MM.1S (cell line): ENCODE measurements around the gene MAPK12.

Experiments used
- DNase-seq: peaks from one replicate; pipeline ENCODE4 v3.0.0-alpha.2; 2015
- H2AFZ ChIP-seq: fragments of 300-600 bp; sonication (generic); 2 replicates; pipeline ENCODE4 v1.6.0; 2016; ENCODE audit warnings: antibody characterized with exemption, low read length
- H3F3A ChIP-seq: fragments of 300-600 bp; sonication (generic); 2 replicates; pipeline ENCODE4 v1.6.1; 2016; ENCODE audit warnings: mild to moderate bottlenecking, antibody characterized with exemption, low read length, moderate library complexity, mixed read lengths; ENCODE audit not compliant: insufficient read depth
- H3K27ac ChIP-seq: fragments of 300-600 bp; sonication (generic); 2 replicates; pipeline ENCODE4 v1.5.1; 2016; ENCODE audit warnings: mild to moderate bottlenecking, low read length
- H3K27me3 ChIP-seq: fragments of 300-600 bp; sonication (generic); replicated peaks from 2 replicates; pipeline ENCODE4 v1.6.0; 2016; ENCODE audit warnings: low read length; ENCODE audit not compliant: insufficient read depth
- H3K36me3 ChIP-seq: fragments of 300-600 bp; sonication (generic); replicated peaks from 2 replicates; pipeline ENCODE4 v1.6.1; 2016; ENCODE audit warnings: mild to moderate bottlenecking, low read length, mixed read lengths; ENCODE audit not compliant: insufficient read depth
- H3K4me1 ChIP-seq: fragments of 300-600 bp; sonication (generic); 2 replicates; pipeline ENCODE4 v1.6.1; 2016; ENCODE audit warnings: low read length, mixed read lengths
- H3K4me2 ChIP-seq: fragments of 300-600 bp; sonication (generic); 2 replicates; pipeline ENCODE4 v1.6.0; 2016; ENCODE audit warnings: low read depth, low read length
- H3K4me3 ChIP-seq: fragments of 300-600 bp; sonication (generic); 2 replicates; pipeline ENCODE4 v1.5.1; 2016; ENCODE audit warnings: low read length, mixed read lengths
- H3K79me2 ChIP-seq: fragments of 300-600 bp; sonication (generic); 2 replicates; pipeline ENCODE4 v1.6.1; 2016; ENCODE audit warnings: mixed run types, low read length, mixed read lengths
- H3K9ac ChIP-seq: fragments of 300-600 bp; sonication (generic); 2 replicates; pipeline ENCODE4 v1.6.1; 2016; ENCODE audit warnings: low read length, mixed read lengths
- H3K9me2 ChIP-seq: fragments of 300-600 bp; sonication (generic); replicated peaks from 2 replicates; pipeline ENCODE4 v1.6.1; 2016; ENCODE audit warnings: mild to moderate bottlenecking, low read length, mixed read lengths; ENCODE audit not compliant: insufficient read depth
- H3K9me3 ChIP-seq: fragments of 300-600 bp; sonication (generic); replicated peaks from 2 replicates; pipeline ENCODE4 v1.6.1; 2016; ENCODE audit warnings: mild to moderate bottlenecking, low read length, mixed read lengths; ENCODE audit not compliant: insufficient read depth
- H4K20me1 ChIP-seq: fragments of 300-600 bp; sonication (generic); 2 replicates; pipeline ENCODE4 v1.6.1; 2016; ENCODE audit warnings: mild to moderate bottlenecking, low read length, moderate library complexity, mixed read lengths; ENCODE audit not compliant: insufficient read depth
- EZH2 ChIP-seq: fragments of 300-600 bp; sonication (generic); optimal IDR thresholded peaks from 2 replicates; pipeline ENCODE3; 2017; ENCODE audit warnings: low read depth, mild to moderate bottlenecking, antibody characterized with exemption, low read length, mixed read lengths
- EZH2phosphoT487 ChIP-seq: fragments of 300-600 bp; sonication (generic); IDR thresholded peaks from 2 replicates; pipeline ENCODE4 v1.6.1; 2018; ENCODE audit warnings: antibody characterized with exemption, low read length
- TF ChIP-seq, protein P1 (sequence below): fragments of 300-600 bp; sonication (generic); IDR thresholded peaks from 2 replicates; pipeline ENCODE4 v1.5.1; 2016; ENCODE audit warnings: antibody characterized with exemption, low read length, mixed read lengths

The MAPK12 gene

DNA sequence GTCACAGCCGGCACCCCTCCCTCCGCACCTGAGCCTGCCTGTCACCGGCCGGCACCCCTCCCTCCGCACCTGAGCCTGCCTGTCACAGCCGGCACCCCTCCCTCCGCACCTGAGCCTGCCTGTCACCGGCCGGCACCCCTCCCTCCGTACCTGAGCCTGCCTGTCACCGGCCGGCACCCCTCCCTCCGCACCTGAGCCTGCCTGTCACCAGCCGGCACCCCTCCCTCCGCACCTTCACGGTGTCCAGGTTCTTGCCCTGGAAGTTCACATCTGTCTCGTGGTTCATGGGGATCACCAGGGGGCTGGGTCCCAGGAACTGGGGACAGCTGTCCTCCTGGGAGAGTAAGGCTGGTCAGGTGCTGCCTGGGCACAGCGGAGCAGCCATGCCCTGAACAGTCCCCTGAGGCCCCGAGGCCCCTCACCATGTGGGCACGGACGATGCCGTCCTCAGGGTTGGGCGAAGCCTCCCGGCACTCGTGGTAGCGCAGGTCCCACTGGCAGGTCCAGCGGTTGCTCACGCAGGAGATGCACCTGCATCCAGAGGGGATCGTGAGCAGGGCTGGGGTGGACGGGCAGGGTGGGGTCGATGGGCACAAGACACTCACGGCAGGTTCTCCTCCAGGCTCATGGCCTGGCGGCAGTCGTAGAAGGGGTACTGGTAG, 24.2 kb upstream of the MAPK12 start:
- no peak for DNase-seq
- H4K20me1 ChIP-seq, result no peaks in the 10 kb centered on the region
- no peaks in the 10 kb centered on the region for H3F3A ChIP-seq
- H3K4me1 ChIP-seq, result no peaks in the 10 kb centered on the region
- TF ChIP-seq EZH2 (no peak), EZH2phosphoT487 (no peak)
- TF ChIP-seq, protein P1, sequence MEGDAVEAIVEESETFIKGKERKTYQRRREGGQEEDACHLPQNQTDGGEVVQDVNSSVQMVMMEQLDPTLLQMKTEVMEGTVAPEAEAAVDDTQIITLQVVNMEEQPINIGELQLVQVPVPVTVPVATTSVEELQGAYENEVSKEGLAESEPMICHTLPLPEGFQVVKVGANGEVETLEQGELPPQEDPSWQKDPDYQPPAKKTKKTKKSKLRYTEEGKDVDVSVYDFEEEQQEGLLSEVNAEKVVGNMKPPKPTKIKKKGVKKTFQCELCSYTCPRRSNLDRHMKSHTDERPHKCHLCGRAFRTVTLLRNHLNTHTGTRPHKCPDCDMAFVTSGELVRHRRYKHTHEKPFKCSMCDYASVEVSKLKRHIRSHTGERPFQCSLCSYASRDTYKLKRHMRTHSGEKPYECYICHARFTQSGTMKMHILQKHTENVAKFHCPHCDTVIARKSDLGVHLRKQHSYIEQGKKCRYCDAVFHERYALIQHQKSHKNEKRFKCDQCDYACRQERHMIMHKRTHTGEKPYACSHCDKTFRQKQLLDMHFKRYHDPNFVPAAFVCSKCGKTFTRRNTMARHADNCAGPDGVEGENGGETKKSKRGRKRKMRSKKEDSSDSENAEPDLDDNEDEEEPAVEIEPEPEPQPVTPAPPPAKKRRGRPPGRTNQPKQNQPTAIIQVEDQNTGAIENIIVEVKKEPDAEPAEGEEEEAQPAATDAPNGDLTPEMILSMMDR, result no peak
- H3K36me3 ChIP-seq, result no peaks in the 10 kb centered on the region
- H3K27ac ChIP-seq, result no peak overlapping the region
- H2AFZ ChIP-seq, result no peak overlapping the region
- H3K9me3 ChIP-seq, result no peaks in the 10 kb centered on the region
- H3K9me2 ChIP-seq, result no peaks in the 10 kb centered on the region
- no peak overlapping the region for H3K9ac ChIP-seq
- H3K4me3 ChIP-seq, result no peak overlapping the region
- no peak overlapping the region for H3K4me2 ChIP-seq
- H3K27me3 ChIP-seq, result no peaks in the 10 kb centered on the region
- H3K79me2 ChIP-seq, result no peaks in the 10 kb centered on the region

DNA sequence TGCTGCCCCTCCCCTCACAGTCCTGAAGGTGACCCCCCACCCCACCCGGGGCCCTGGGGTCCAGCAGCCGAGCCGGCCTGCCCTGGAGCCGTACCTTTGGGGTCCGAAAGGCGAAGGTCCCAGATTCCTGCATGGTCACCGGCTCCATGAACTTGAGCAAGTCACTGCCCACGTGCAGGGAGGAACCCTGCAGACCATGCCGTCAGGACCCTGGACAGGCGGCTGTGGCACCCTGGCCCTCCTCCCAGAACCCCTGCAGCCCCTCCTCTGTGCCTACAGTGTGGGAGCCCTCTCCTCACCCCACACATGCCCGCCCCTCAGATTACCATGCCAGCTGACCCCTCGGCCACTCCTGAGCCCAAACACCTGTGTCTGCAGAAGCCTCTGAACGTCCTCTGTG, 23.0 kb upstream of the MAPK12 start:
- no peaks in the 10 kb centered on the region for H3K9me3 ChIP-seq
- no peak overlapping the region for H3K27ac ChIP-seq
- H3F3A ChIP-seq, result no peaks in the 10 kb centered on the region
- no peak for DNase-seq
- no peak overlapping the region for H3K9ac ChIP-seq
- H4K20me1 ChIP-seq, result no peaks in the 10 kb centered on the region
- no peak overlapping the region for H3K4me3 ChIP-seq
- H2AFZ ChIP-seq, result no peak overlapping the region
- no peak overlapping the region for H3K4me2 ChIP-seq
- no peaks in the 10 kb centered on the region for H3K79me2 ChIP-seq
- TF ChIP-seq, protein P1, result no peak
- no peak for TF ChIP-seq EZH2
- H3K4me1 ChIP-seq, result no peaks in the 10 kb centered on the region
- no peaks in the 10 kb centered on the region for H3K27me3 ChIP-seq
- no peaks in the 10 kb centered on the region for H3K36me3 ChIP-seq
- no peaks in the 10 kb centered on the region for H3K9me2 ChIP-seq

DNA sequence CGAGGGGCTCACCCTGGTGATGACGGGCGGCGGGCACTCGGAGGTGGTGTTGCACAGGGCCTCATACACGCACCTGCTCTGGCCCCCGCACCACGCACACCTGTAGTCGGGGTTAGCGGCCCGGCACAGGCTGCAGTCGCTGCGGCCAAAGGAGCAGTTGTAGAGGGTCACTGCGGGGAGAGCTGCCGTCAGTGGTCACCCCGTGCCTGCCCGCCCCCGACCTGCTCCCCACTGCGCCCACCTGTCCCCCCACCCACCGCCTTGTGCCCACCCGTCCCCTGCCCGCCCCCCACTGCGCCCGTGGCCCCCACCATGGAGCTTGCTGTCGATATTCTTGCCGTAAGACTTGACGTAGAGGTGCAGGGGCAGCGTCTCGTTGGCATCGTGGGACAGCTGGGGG, 22.3 kb upstream of the MAPK12 start:
- no peaks in the 10 kb centered on the region for H3K79me2 ChIP-seq
- no peak overlapping the region for H2AFZ ChIP-seq
- no peaks in the 10 kb centered on the region for H4K20me1 ChIP-seq
- H3K27ac ChIP-seq, result no peak overlapping the region
- H3K9ac ChIP-seq, result no peak overlapping the region
- no peaks in the 10 kb centered on the region for H3K9me2 ChIP-seq
- DNase-seq, result no peak
- H3F3A ChIP-seq, result no peaks in the 10 kb centered on the region
- H3K4me1 ChIP-seq, result no peaks in the 10 kb centered on the region
- no peak overlapping the region for H3K4me2 ChIP-seq
- H3K36me3 ChIP-seq, result no peaks in the 10 kb centered on the region
- TF ChIP-seq, protein P1, result no peak
- no peak for TF ChIP-seq EZH2phosphoT487
- TF ChIP-seq EZH2, result no peak
- H3K4me3 ChIP-seq, result no peak overlapping the region
- H3K27me3 ChIP-seq, result no peaks in the 10 kb centered on the region
- H3K9me3 ChIP-seq, result no peaks in the 10 kb centered on the region
